GM18526 (cell line): ENCODE measurements around the gene RAC2.

Experiments
- POLR2A ChIP-seq: IDR thresholded peaks from 3 replicates; pipeline ENCODE4 v1.6.1; 2011; ENCODE audit not compliant: insufficient read length; ENCODE audit errors: extremely low read depth

Gene RAC2

GRCh38 chr22:37279331-37280181 is 35.5 kb upstream of the RAC2 start:
- no peak for TF ChIP-seq POLR2A

GRCh38 chr22:37278261-37278660 is 34.2 kb upstream of the RAC2 start:
- no peak for TF ChIP-seq POLR2A

DNA sequence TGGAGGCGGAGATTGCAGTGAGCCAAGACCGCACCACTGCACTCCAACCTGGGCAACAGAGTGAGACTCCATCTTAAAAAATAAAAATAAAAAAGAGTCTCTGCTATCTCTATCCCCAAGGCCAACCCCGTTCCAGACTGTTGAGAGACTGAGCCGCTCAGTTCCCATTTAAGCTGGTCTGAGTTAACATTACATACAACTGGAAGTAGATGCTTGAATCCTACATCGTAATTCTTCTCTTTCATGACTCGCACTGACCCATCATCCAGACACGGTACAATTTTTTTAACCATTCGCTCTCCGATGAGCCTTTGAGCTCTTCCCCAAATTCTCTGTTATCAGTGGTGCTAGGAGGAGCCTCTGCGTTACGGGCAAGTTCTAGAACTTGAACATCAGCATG is 33.3 kb upstream of the RAC2 start:
- no peak for TF ChIP-seq POLR2A

- no peak for TF ChIP-seq POLR2A
These were observed 32.7 kb upstream of the RAC2 start for GRCh38 chr22:37276776-37277175.

DNA sequence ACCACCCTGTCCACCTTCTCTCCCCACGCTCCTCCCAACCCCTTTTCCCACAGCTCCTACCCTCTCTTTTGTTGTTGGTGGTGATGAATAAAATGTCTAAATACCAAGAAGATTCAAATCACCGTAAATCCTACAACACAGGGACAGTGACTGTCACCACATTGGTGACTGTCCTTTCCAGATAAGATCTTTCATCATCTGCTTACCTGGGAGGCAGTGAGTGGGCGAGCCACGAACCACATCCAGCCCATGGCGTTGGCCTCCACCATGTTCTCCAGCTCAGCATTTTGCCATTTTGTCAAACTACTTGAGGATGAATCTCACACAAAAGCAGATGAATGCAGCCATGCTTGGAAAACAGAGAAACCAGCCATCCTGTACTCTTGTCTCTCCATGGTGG is 31.6 kb upstream of the RAC2 start:
- TF ChIP-seq POLR2A = no peak

DNA sequence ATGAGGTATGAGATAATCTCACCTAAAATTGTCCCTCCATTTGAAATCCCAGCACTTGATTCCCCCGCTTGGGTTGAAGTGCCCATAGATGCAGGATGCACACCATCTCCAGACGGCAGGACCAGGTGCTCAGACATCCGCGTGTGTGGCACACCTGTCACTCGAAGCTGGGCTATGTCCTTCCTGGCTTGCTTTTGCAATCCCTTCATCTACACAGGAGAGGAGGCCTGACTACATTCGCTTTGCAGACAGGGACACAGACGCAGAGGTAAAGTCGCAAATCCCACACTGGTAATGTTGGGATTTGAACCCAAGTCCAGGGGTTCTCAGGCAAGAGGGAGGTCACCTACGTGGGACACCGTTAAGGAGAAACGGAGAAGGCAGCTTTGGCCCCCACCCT is 31.1 kb upstream of the RAC2 start:
- no peak for TF ChIP-seq POLR2A

GRCh38 chr22:37274380-37274862 is 30.4 kb upstream of the RAC2 start:
- no peak for TF ChIP-seq POLR2A

GRCh38 chr22:37273846-37274225 is 29.8 kb upstream of the RAC2 start:
- no peak for TF ChIP-seq POLR2A

DNA sequence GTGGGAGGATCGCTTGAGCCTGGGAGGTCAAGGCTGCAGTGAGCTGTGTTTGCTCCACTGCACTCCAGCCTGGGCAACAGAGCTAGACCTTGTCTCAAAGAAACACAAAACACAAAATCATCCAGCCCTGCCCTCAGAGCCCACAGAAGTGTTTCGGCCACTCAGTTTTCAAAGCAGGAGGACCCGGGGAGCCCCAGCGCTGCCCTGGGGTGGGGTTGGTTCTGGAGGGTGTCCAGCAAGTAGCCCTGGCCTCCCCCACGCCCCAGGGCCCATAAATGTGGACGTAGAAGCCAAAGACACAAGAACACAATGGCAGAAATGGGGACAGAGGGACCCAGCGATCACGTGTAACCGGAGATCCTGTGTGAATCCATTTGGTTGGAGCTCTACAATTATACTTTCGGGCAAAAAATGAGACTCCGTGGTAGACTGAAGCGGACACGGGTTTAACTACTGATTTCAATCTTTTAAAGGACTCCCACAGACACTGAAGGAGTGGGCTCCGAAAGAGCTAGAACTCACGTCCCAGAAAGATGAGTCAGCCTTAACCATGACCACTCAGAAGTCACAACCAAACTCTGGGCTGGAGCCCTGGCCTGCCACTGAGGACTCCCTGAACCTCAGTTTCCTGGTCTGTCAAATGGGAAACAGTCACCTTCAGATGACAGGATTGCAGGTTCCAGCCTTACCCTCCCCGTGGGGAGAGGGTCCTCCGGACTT is 29.2 kb upstream of the RAC2 start:
- no peak for TF ChIP-seq POLR2A

GRCh38 chr22:37270928-37271650 is 27.0 kb upstream of the RAC2 start:
- no peak for TF ChIP-seq POLR2A

DNA sequence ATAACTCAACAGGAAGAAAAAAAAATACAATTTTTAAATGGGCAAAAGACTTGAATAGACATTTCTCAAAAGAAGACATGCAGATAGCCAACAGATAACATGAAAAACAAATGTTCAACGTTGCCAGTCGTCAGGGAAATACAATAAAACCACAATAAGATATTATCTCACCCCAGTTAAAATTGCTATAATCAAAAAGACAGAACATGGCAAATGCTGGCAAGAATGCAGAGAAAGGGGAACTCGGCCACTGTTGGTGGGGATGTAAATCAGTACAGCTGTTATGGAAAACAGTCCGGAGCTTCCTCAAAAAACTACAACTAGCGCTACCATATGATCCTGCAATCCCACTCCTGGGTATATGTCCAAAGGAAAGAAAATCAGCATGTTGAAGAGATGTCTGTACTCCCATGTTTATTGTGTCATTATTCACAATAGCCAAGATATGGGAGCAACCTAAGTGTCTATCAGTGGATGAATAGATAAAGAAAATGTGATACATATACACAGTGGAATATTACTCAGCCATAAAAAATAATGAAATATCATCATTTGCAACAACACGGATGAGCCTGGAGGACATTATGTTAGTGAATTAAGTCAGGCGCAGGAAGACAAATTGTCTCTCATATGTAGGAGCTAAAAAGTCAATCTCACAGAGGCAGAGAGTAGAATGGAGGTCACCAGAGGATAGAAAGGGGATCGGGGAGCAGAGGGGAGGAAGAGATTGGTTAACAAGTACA is 26.0 kb upstream of the RAC2 start:
- no peak for TF ChIP-seq POLR2A

DNA sequence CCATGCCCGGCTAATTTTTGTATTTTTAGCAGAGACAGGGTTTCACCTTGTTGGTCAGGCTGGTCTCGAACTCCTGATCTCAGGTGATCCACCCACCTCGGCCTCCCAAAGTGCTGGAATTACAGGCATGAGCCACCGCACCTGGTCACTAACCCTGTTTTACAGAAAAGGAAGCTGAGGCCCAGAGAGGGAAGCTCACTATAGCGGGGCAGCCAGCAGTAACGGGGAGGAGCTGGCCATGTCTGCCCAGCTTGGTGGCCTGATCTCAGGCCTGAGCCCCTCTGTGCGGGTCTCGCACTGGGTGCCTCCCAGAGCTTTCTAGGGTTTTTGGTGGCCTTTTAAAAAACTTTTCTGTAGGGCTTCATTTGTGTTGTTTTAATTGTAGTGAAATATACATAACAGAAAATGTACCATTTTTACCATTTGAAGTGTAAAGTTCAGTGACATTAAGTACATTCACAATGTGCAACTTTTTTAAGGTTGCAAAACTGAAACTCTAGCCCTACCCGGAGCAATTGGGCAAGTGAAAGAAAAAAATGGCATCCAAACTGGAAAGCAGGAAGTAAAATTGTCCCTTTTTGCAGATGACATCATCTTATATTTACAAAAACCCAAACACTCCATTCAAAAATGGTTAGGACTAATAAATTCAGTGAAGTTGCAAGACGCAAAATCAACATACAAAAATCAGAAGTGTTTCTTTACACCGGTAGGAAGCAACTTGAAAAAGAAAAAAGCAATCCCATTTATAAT is 23.8 kb upstream of the RAC2 start:
- TF ChIP-seq POLR2A = no peak

DNA sequence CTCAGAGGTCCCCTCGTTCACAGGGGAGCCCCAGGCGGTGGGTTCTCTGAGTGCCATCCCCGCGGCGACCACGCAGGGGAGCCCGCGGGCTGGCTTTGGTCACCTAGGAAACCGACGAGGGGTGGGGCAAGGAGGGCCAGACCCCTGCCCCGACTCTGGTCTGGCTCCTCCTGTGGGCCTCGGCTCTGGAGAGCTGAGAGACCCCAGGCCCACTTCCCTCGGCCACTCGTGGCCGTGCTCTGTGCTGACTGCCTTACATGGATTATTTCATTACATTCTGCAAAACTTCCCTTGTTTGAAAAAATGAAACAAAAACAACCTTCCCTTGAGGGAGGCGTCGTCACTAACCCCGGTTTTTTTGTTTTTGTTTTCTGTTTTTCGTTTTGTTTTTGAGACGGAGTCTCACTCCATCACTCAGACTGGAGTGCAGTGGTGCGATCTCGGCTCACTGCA is 23.1 kb upstream of the RAC2 start:
- no peak for TF ChIP-seq POLR2A

DNA sequence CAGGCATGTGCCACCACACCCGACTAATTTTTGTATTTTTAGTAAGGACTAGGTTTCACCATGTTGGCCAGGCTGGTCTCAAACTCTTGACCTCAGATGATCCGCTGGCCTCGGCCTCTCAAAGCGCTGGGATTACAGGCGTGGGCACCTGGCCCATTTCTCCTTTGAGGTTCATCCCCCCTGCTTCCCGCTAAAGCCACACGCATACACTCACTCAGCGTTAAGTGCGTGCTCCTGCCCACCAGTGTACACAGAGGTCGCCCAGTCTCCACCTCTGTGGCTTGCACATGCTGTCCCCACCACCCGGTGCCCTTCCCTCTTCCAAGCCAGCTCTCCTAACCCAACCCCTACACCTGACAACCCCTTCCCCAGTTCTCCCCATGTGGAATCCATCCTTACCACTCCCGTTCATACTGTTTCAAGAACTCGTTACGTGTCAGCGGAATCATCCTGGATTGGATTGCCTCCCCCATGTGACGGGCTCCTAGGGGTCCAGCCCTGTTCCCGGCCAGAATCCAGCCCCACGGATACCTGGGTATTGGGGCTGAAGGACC is 22.6 kb upstream of the RAC2 start:
- TF ChIP-seq POLR2A = no peak
